ENCODE results near the gene COG4.

COG4 gene

GRCh38 chr16:70434484-70435260 is 88.7 kb downstream of the COG4 start:
- no peak for DNase-seq (ENCODE audit: low read depth in 2 of 3, low spot score in 1 of 3)

GRCh38 chr16:70433458-70434103 is 89.8 kb downstream of the COG4 start:
- DNase-seq (ENCODE audit: low read depth in 2 of 3, low spot score in 1 of 3), result no peak

- DNase-seq (ENCODE audit: low read depth in 2 of 3, low spot score in 1 of 3), result no peak
These were observed 90.5 kb downstream of the COG4 start for GRCh38 chr16:70432723-70433457.

GRCh38 chr16:70432356-70432722 is 91.0 kb downstream of the COG4 start:
- no peak for DNase-seq (ENCODE audit: low read depth in 2 of 3, low spot score in 1 of 3)

GRCh38 chr16:70430667-70431536 is 92.5 kb downstream of the COG4 start:
- peak in 2 of 3 donors; percentile 31 to 37 for DNase-seq (ENCODE audit: low read depth in 2 of 3, low spot score in 1 of 3)

Measured in stimulated activated CD4-positive, alpha-beta T cell treated with anti-CD3 and anti-CD28 coated beads, Interleukin-12 subunit alpha, Interleukin-12 subunit beta, amount 100 ng/mL, for 48 hours (primary cell).